ENCODE results near the gene CNTRL. TPM values are rescaled to one million over a fixed set of nuclear protein-coding genes. Genes with fewer than 3 reads are reported as not detected.

The CNTRL gene
- total and polyA plus RNA-seq, 2 of the 8 experiments (the other 6 are each of a cell fraction or from before 2014, with no cell fraction given): 5.1 to 13.9 TPM

- FAIRE-seq (no peak), DNase-seq (ENCODE audit: low read depth in 1 of 2, low spot score in 2 of 2) (no peak)
- 100% methylated on average over 2 of the region's 2 CpGs; no CpG with 5 or more reads in 1 of the 2 experiments for WGBS, 2 experiments (ENCODE audit: extremely low coverage in 1 of 2, insufficient coverage in 1 of 2, insufficient read length in 1 of 2, insufficient replicate concordance in 2 of 2, low coverage in 1 of 2, low lambda C conversion rate in 2 of 2, missing lambda C conversion rate in 1 of 2)
- H3K4me1 ChIP-seq (replicated peaks in 1 of 4; ENCODE audit: control insufficient read depth in 3 of 4, insufficient read depth in 4 of 4, low read length in 3 of 4): peaks cover 0 to 2% (median 0%) of the 10 kb centered on the region in 4 experiments; a peak in 1 of 7 replicates
- H3K9ac ChIP-seq (replicated peaks in 1 of 4; ENCODE audit: extremely low read depth in 1 of 4, low read depth in 3 of 4, low read length in 3 of 4): no peak overlapping the region
- no peaks in the 10 kb centered on the region for H3K79me1 ChIP-seq (ENCODE audit: low read depth, low read length)
- H2BK5ac ChIP-seq (ENCODE audit: low read depth, low read length): no peak overlapping the region
- H3K18ac ChIP-seq (ENCODE audit: extremely low read depth, low read length): no peak overlapping the region
- H2BK20ac ChIP-seq (ENCODE audit: low read length): no peak overlapping the region
- no peak overlapping the region for H4K91ac ChIP-seq (replicated peaks; ENCODE audit: insufficient read length, low read length)
- TF ChIP-seq CREB1 (IDR thresholded peaks at IDR 0.05) (no peak), E2F6 (IDR thresholded peaks at IDR 0.05) (no peak), BCL11A (IDR thresholded peaks at IDR 0.05; ENCODE audit: low read depth in 2 of 2, low read length in 2 of 2) (no peak), CTBP2 (IDR thresholded peaks at IDR 0.05; ENCODE audit: borderline replicate concordance, insufficient read depth, insufficient read length, low read length) (no peak), TBP (IDR thresholded peaks at IDR 0.05; ENCODE audit: low read depth, low read length) (no peak), GABPA (IDR thresholded peaks at IDR 0.05; ENCODE audit: borderline replicate concordance, insufficient read depth, low read length) (no peak), YY1 (IDR thresholded peaks at IDR 0.05; ENCODE audit: low read depth, low read length) (no peak), PHF8 (conservative IDR thresholded peaks at IDR 0.05; ENCODE audit: low read depth, low read length) (no peak), POLR2A (IDR thresholded peaks at IDR 0.05; ENCODE audit: control extremely low read depth in 1 of 2, low read depth in 2 of 2, low read length in 2 of 2) (no peak), SIRT6 (IDR thresholded peaks at IDR 0.05; ENCODE audit: low read length) (no peak)
- no peak overlapping the region for H4K8ac ChIP-seq (ENCODE audit: extremely low read depth, insufficient read depth, low read length)
- no peak overlapping the region for H3K4ac ChIP-seq (replicated peaks; ENCODE audit: insufficient read length, low read depth, low read length)
- no peaks in the 10 kb centered on the region for H3K23me2 ChIP-seq (ENCODE audit: low read depth, low read length)
- H3K27ac ChIP-seq (ENCODE audit: low read depth, low read length): no peak overlapping the region
- H3K14ac ChIP-seq (ENCODE audit: insufficient read length): no peak overlapping the region
- no peak overlapping the region for H2BK120ac ChIP-seq (replicated peaks; ENCODE audit: low read depth, low read length)
- no peak overlapping the region for H3K4me2 ChIP-seq (ENCODE audit: insufficient read depth in 1 of 2, low read depth in 2 of 2, low read length in 2 of 2)
- CTCF ChIA-PET (ENCODE audit: partially characterized antibody): no interaction called here
- no peak overlapping the region for H2AK5ac ChIP-seq (ENCODE audit: low read depth, low read length)
- no peak overlapping the region for H2BK12ac ChIP-seq (ENCODE audit: low read depth, low read length)
- no peaks in the 10 kb centered on the region for H3K27me3 ChIP-seq (replicated peaks in 1 of 4; ENCODE audit: control insufficient read depth in 3 of 4, extremely low read depth in 1 of 4, insufficient read depth in 3 of 4, low read length in 3 of 4)
- H3K23ac ChIP-seq (ENCODE audit: insufficient read length): no peak overlapping the region
- no peaks in the 10 kb centered on the region for H4K20me1 ChIP-seq (replicated peaks in 1 of 2; ENCODE audit: control insufficient read depth in 1 of 2, insufficient read depth in 2 of 2, low read length in 2 of 2)
- H2BK15ac ChIP-seq (ENCODE audit: low read length): no peak overlapping the region
- H4K5ac ChIP-seq (ENCODE audit: insufficient read length, low read depth, low read length): no peak overlapping the region
- no peaks in the 10 kb centered on the region for H3K79me2 ChIP-seq (ENCODE audit: control insufficient read depth in 1 of 2, insufficient read depth in 2 of 2, low read length in 2 of 2)
- H3K9me3 ChIP-seq (ENCODE audit: insufficient read depth in 2 of 2, low read depth in 1 of 2, low read length in 1 of 2): no peaks in the 10 kb centered on the region
- no peak overlapping the region for H3K4me3 ChIP-seq (ENCODE audit: extremely low read depth in 1 of 4, insufficient read depth in 2 of 4, low read depth in 3 of 4, low read length in 4 of 4)
- H2AFZ ChIP-seq (ENCODE audit: low read length): no peak overlapping the region
- H3K56ac ChIP-seq (replicated peaks; ENCODE audit: insufficient read length, low read depth, low read length): no peak overlapping the region
- POLR2A ChIA-PET (ENCODE audit: partially characterized antibody): interaction anchor here (0.7 kb wide), 1 partner anchor 89 kb away, joined by 3 read pairs; no protein-coding TSS in a partner anchor
- no peaks in the 10 kb centered on the region for H3K36me3 ChIP-seq (ENCODE audit: control insufficient read depth in 2 of 4, insufficient read depth in 4 of 4, low read length in 3 of 4)
Measured at GRCh38 chr9:121105531-121105930, 30.8 kb downstream of the CNTRL start.
